ENCODE results near the gene IL12RB2. TPM values are rescaled to one million over a fixed set of nuclear protein-coding genes. Genes with fewer than 3 reads are reported as not detected.

Gene IL12RB2
- total and polyA plus RNA-seq, 10 of the 15 experiments (the other 5 are each of a cell fraction or from before 2014, with no cell fraction given): 0.15 to 1.1 (median 0.54) TPM; not detected in 1

GRCh38 chr1:67338642-67339041, 31.0 kb downstream of the IL12RB2 start:
- H2AFZ ChIP-seq (ENCODE audit: control insufficient read depth, low read depth, low read length): no peak overlapping the region; the same call in 1 of the 2 replicates
- CTCF ChIA-PET: interaction anchor here (0.8 to 1.9 kb wide), 4 partner anchors 93 to 422 kb away, joined by 3 to 4 read pairs (median 4); no protein-coding TSS in a partner anchor
- TF ChIP-seq ZNF687 (IDR thresholded peaks at IDR 0.05) (peak; percentile 42; the same call in 1 of the 2 replicates), RCOR1 (conservative IDR thresholded peaks at IDR 0.05; ENCODE audit: low read depth, low read length) (0 out of 2 replicates have a peak, but pooled peaks have one; percentile 49), ZNF24 (IDR thresholded peaks at IDR 0.05) (peak; percentile 87), NBN (IDR thresholded peaks at IDR 0.05) (peak; percentile 46; the same call in 1 of the 2 replicates), RAD51 (IDR thresholded peaks at IDR 0.05) (peak; percentile 89), RELB (IDR thresholded peaks at IDR 0.05; ENCODE audit: low read depth) (peak; percentile 84), PAX5 (IDR thresholded peaks at IDR 0.05; ENCODE audit: borderline replicate concordance, low read depth, low read length) (peak; percentile 66; the same call in 1 of the 2 replicates), MAX (IDR thresholded peaks at IDR 0.05; ENCODE audit: low read depth, low read length) (0 out of 2 replicates have a peak, but pooled peaks have one; percentile 35), ATF7 (IDR thresholded peaks at IDR 0.05; ENCODE audit: low read depth) (peak; percentile 82), NR2F1 (conservative IDR thresholded peaks at IDR 0.05) (peak; percentile 71; the same call in 1 of the 2 replicates), MTA2 (IDR thresholded peaks at IDR 0.05; ENCODE audit: low read depth) (peak; percentile 77; the same call in 1 of the 2 replicates), TCF7 (IDR thresholded peaks at IDR 0.05; ENCODE audit: borderline replicate concordance) (no peak), ZBTB40 (IDR thresholded peaks at IDR 0.05; ENCODE audit: borderline replicate concordance) (no peak)

More at GRCh38 chr1:67338642-67339041, 31.0 kb downstream of the IL12RB2 start:
- peak overlapping the region; percentile 20; the same call in 1 of the 2 replicates for H3K4me3 ChIP-seq
- RAD21 ChIA-PET (ENCODE audit: unreplicated experiment): interaction anchor here (0.6 to 4.6 kb wide), 11 partner anchors 13 to 519 kb away, joined by 3 to 22 read pairs (median 3); partner anchors contain the start of genes SERBP1 and SLC35D1
- no peaks in the 10 kb centered on the region for H3K79me2 ChIP-seq (ENCODE audit: control insufficient read depth, insufficient read depth, low read length)
- POLR2A ChIA-PET: interaction anchor here (0.7 to 1.3 kb wide), 2 partner anchors 91 to 287 kb away, joined by 3 to 7 read pairs; no protein-coding TSS in a partner anchor
- H3K36me3 ChIP-seq (ENCODE audit: control insufficient read depth in 2 of 2, insufficient read depth in 2 of 2, low read length in 1 of 2): no peaks in the 10 kb centered on the region
- 0% methylated on average over 3 of the region's 3 CpGs for WGBS (ENCODE audit: insufficient coverage, insufficient replicate concordance, low lambda C conversion rate, missing lambda C conversion rate)
- BruUV-seq (replicated peaks): no TSS peak
- DNase-seq (ENCODE audit: low read depth, low spot score): peak; percentile 83
- intact Hi-C loops (cut with micrococcal nuclease; ENCODE audit: unreplicated experiment): loop anchor here (2.0 to 10.0 kb wide), 7 partner anchors 92 to 1054 kb away; partner anchors contain the start of genes GADD45A and SERBP1
- H3K4me2 ChIP-seq (ENCODE audit: control insufficient read depth, insufficient read depth): peak overlapping the region; percentile 30
- H4K20me1 ChIP-seq (ENCODE audit: control insufficient read depth, insufficient read depth): no peaks in the 10 kb centered on the region
- H3K9me3 ChIP-seq (replicated peaks; ENCODE audit: control insufficient read depth, insufficient read depth, low read length): no peaks in the 10 kb centered on the region; the same call in 2 of the 3 replicates
- peak; percentile 73 for ATAC-seq
- peak overlapping the region; percentile 37; the same call in 1 of the 2 replicates for H3K9ac ChIP-seq (ENCODE audit: control insufficient read depth, insufficient read depth, low read length)
- peak overlapping the region; percentile 87 for H3K27ac ChIP-seq (ENCODE audit: control insufficient read depth, insufficient read depth)
- no peak for FAIRE-seq
- in situ Hi-C loops (cut with MboI): loop anchor here (10.0 to 25.0 kb wide), 2 partner anchors 416 to 1051 kb away; no protein-coding TSS in a partner anchor
- peaks cover 78% of the 10 kb centered on the region for H3K4me1 ChIP-seq (ENCODE audit: control insufficient read depth, insufficient read depth, low read length)
- H3K27me3 ChIP-seq (replicated peaks in 1 of 2; ENCODE audit: control insufficient read depth in 2 of 2, insufficient read depth in 2 of 2, low read length in 1 of 2): no peaks in the 10 kb centered on the region
- SMC1A ChIA-PET (ENCODE audit: uncharacterized antibody, unreplicated experiment): interaction anchor here (0.6 to 3.5 kb wide), 9 partner anchors 9 to 979 kb away, joined by 3 to 37 read pairs (median 3); no protein-coding TSS in a partner anchor
